ENCODE data around the gene FAM83C.

The FAM83C gene

GRCh38 chr20:35279040-35279439 is 13.2 kb downstream of the FAM83C start:
- Histone ChIP-seq H3K27ac (peak overlapping the region; percentile 95 to 99), H3K9me3 (no peaks in the 10 kb centered on the region), H3K4me3 (no peak overlapping the region), H3K36me3 (peaks cover 14 to 58% (median 23%) of the 10 kb centered on the region in 3 donors), H3K27me3 (no peaks in the 10 kb centered on the region), H3K4me1 (peaks cover 0 to 52% (median 36%) of the 10 kb centered on the region in 4 donors)
- no peak for TF ChIP-seq CTCF (IDR thresholded peaks at IDR 0.05)
- intact Hi-C loops (cut with DNase I; ENCODE audit: low total_unique reads), result loop anchor here (10.0 kb wide), 2 partner anchors 134 to 454 kb away; partner anchors contain the start of genes EDEM2 and NCOA6
- DNase-seq, result no peak

GRCh38 chr20:35277531-35278395 is 14.5 kb downstream of the FAM83C start, which contains the start of gene MMP24OS:
Gene MMP24OS (minus strand): TSS chr20:35278122. CDS start chr20:35277929, 193 bp downstream.
- peak; percentile 86 to 95 for DNase-seq
- Histone ChIP-seq H3K4me1 (peaks cover 0 to 39% (median 24%) of the 10 kb centered on the region in 4 donors), H3K4me3 (peak within 1 kb of the TSS; percentile 84 to 95), H3K36me3 (peaks cover 14 to 65% (median 23%) of the 10 kb centered on the region in 3 donors), H3K27me3 (no peaks in the 10 kb centered on the region), H3K9me3 (no peaks in the 10 kb centered on the region), H3K27ac (peak within 1 kb of the TSS; percentile 95 to 99)
- intact Hi-C loops (cut with DNase I; ENCODE audit: low total_unique reads), result loop anchor here (10.0 kb wide), 2 partner anchors 133 to 453 kb away; partner anchors contain the start of genes EDEM2 and NCOA6
- TF ChIP-seq CTCF (IDR thresholded peaks at IDR 0.05), result peak in 1 of 2 experiments; percentile 14

GRCh38 chr20:35277127-35277526 is 15.1 kb downstream of the FAM83C start:
- H3K4me3 ChIP-seq, result peak overlapping the region; percentile 84 to 95
- TF ChIP-seq CTCF (IDR thresholded peaks at IDR 0.05), result no peak
- H3K4me1 ChIP-seq, result peaks cover 0 to 33% (median 20%) of the 10 kb centered on the region in 4 donors
- DNase-seq, result no peak
- intact Hi-C loops (cut with DNase I; ENCODE audit: low total_unique reads), result loop anchor here (10.0 kb wide), 2 partner anchors 132 to 452 kb away; partner anchors contain the start of genes EDEM2 and NCOA6
- peaks cover 14 to 64% (median 23%) of the 10 kb centered on the region in 3 donors for H3K36me3 ChIP-seq
- peak overlapping the region; percentile 95 to 99 for H3K27ac ChIP-seq
- H3K27me3 ChIP-seq, result no peaks in the 10 kb centered on the region
- no peaks in the 10 kb centered on the region for H3K9me3 ChIP-seq

GRCh38 chr20:35276408-35276807 is 15.8 kb downstream of the FAM83C start:
- Histone ChIP-seq H3K27me3 (no peaks in the 10 kb centered on the region), H3K36me3 (peaks cover 20 to 61% (median 28%) of the 10 kb centered on the region in 3 donors), H3K4me1 (peaks cover 0 to 30% (median 20%) of the 10 kb centered on the region in 4 donors), H3K27ac (peak overlapping the region; percentile 95 to 99), H3K4me3 (peak overlapping the region; percentile 84 to 95), H3K9me3 (no peaks in the 10 kb centered on the region)
- intact Hi-C loops (cut with DNase I; ENCODE audit: low total_unique reads), result loop anchor here (10.0 kb wide), 2 partner anchors 132 to 452 kb away; partner anchors contain the start of genes EDEM2 and NCOA6
- no peak for TF ChIP-seq CTCF (IDR thresholded peaks at IDR 0.05)
- DNase-seq, result no peak

- intact Hi-C loops (cut with DNase I; ENCODE audit: low total_unique reads), result loop anchor here (10.0 kb wide), 2 partner anchors 131 to 451 kb away; partner anchors contain the start of genes EDEM2 and NCOA6
- TF ChIP-seq CTCF (IDR thresholded peaks at IDR 0.05), result no peak
- H3K9me3 ChIP-seq, result no peaks in the 10 kb centered on the region
These were observed 16.4 kb downstream of the FAM83C start for GRCh38 chr20:35275741-35276251.

More at GRCh38 chr20:35275741-35276251, 16.4 kb downstream of the FAM83C start:
- H3K36me3 ChIP-seq, result peaks cover 26 to 61% (median 33%) of the 10 kb centered on the region in 3 donors
- H3K4me3 ChIP-seq, result no peak overlapping the region
- peak overlapping the region in 1 of 2 donors; percentile 99 for H3K27ac ChIP-seq
- no peak for DNase-seq
- H3K4me1 ChIP-seq, result peaks cover 0 to 30% (median 20%) of the 10 kb centered on the region in 4 donors
- no peaks in the 10 kb centered on the region for H3K27me3 ChIP-seq
